ENCODE results near the gene NTSR1. TPM values are rescaled to one million over a fixed set of nuclear protein-coding genes. Genes with fewer than 3 reads are reported as not detected.

NTSR1 gene
- total and polyA plus RNA-seq, 3 donors from 2014 or later, result 0.41 to 1.3 (median 0.81) TPM

GRCh38 chr20:62689861-62690260 is 18.8 kb upstream of the NTSR1 start:
- Histone ChIP-seq H3K9me3 (no peaks in the 10 kb centered on the region), H3K36me3 (ENCODE audit: low read depth, missing control alignments) (no peaks in the 10 kb centered on the region), H3K27me3 (no peaks in the 10 kb centered on the region), H3K4me1 (no peaks in the 10 kb centered on the region), H3K4me3 (no peak overlapping the region), H3K27ac (no peak overlapping the region)
- intact Hi-C loops (cut with DNase I; ENCODE audit: low total_unique reads), result no loop called here
- no peak for TF ChIP-seq CTCF (IDR thresholded peaks at IDR 0.05)
- TF ChIP-seq POLR2A (IDR thresholded peaks at IDR 0.05), result no peak
- no peak for DNase-seq
- WGBS, 2 donors, result 78 to 90% methylated on average over 15 to 17 of the region's 17 CpGs

- intact Hi-C loops (cut with DNase I; ENCODE audit: low total_unique reads), result no loop called here
- no peaks in the 10 kb centered on the region for H3K9me3 ChIP-seq
- no peaks in the 10 kb centered on the region for H3K27me3 ChIP-seq
- H3K36me3 ChIP-seq (ENCODE audit: low read depth, missing control alignments), result no peaks in the 10 kb centered on the region
- no peak for TF ChIP-seq POLR2A (IDR thresholded peaks at IDR 0.05)
- no peak for TF ChIP-seq CTCF (IDR thresholded peaks at IDR 0.05)
- WGBS, 2 donors, result 92% methylated on average over 16 to 17 of the region's 17 CpGs
- H3K4me3 ChIP-seq, result no peak overlapping the region
- no peak for DNase-seq
- H3K4me1 ChIP-seq, result no peaks in the 10 kb centered on the region
- no peak overlapping the region for H3K27ac ChIP-seq
Measured at GRCh38 chr20:62690261-62690820, 18.3 kb upstream of the NTSR1 start.

GRCh38 chr20:62691487-62691886 is 17.1 kb upstream of the NTSR1 start:
- H3K27me3 ChIP-seq, result no peaks in the 10 kb centered on the region
- 78 to 80% methylated on average over 14 to 15 of the region's 15 CpGs for WGBS, 2 donors
- H3K27ac ChIP-seq, result no peak overlapping the region
- H3K36me3 ChIP-seq (ENCODE audit: low read depth, missing control alignments), result no peaks in the 10 kb centered on the region
- H3K4me3 ChIP-seq, result no peak overlapping the region
- no peak for DNase-seq
- TF ChIP-seq CTCF (IDR thresholded peaks at IDR 0.05) (no peak), POLR2A (IDR thresholded peaks at IDR 0.05) (no peak)
- no peaks in the 10 kb centered on the region for H3K9me3 ChIP-seq
- H3K4me1 ChIP-seq, result no peaks in the 10 kb centered on the region
- intact Hi-C loops (cut with DNase I; ENCODE audit: low total_unique reads), result no loop called here

- intact Hi-C loops (cut with DNase I; ENCODE audit: low total_unique reads), result no loop called here
- no peaks in the 10 kb centered on the region for H3K4me1 ChIP-seq
- WGBS, 2 donors, result 91 to 95% methylated on average over 4 to 8 of the region's 8 CpGs
- DNase-seq, result no peak
- H3K9me3 ChIP-seq, result no peaks in the 10 kb centered on the region
- H3K27me3 ChIP-seq, result no peaks in the 10 kb centered on the region
- TF ChIP-seq POLR2A (IDR thresholded peaks at IDR 0.05), result no peak
- no peak for TF ChIP-seq CTCF (IDR thresholded peaks at IDR 0.05)
- no peaks in the 10 kb centered on the region for H3K36me3 ChIP-seq (ENCODE audit: low read depth, missing control alignments)
- no peak overlapping the region for H3K4me3 ChIP-seq
- H3K27ac ChIP-seq, result no peak overlapping the region
Measured at GRCh38 chr20:62692176-62692575, 16.5 kb upstream of the NTSR1 start.

GRCh38 chr20:62692801-62693523 is 15.7 kb upstream of the NTSR1 start:
- Histone ChIP-seq H3K4me3 (no peak overlapping the region), H3K4me1 (no peaks in the 10 kb centered on the region), H3K9me3 (no peaks in the 10 kb centered on the region), H3K27ac (no peak overlapping the region), H3K27me3 (no peaks in the 10 kb centered on the region), H3K36me3 (ENCODE audit: low read depth, missing control alignments) (no peaks in the 10 kb centered on the region)
- intact Hi-C loops (cut with DNase I; ENCODE audit: low total_unique reads), result no loop called here
- DNase-seq, result no peak
- TF ChIP-seq POLR2A (IDR thresholded peaks at IDR 0.05), result no peak
- TF ChIP-seq CTCF (IDR thresholded peaks at IDR 0.05), result no peak
- 86% methylated on average over 16 to 22 of the region's 22 CpGs for WGBS, 2 donors

Measured in testis (tissue), 3 donors.